ENCODE results near the gene CD200R1L.
"Not testable (repeated sequence)": the region's sequence is repeated elsewhere in the genome, so short reads cannot be mapped to it uniquely, and the experiment has no call there.

The CD200R1L gene

DNA sequence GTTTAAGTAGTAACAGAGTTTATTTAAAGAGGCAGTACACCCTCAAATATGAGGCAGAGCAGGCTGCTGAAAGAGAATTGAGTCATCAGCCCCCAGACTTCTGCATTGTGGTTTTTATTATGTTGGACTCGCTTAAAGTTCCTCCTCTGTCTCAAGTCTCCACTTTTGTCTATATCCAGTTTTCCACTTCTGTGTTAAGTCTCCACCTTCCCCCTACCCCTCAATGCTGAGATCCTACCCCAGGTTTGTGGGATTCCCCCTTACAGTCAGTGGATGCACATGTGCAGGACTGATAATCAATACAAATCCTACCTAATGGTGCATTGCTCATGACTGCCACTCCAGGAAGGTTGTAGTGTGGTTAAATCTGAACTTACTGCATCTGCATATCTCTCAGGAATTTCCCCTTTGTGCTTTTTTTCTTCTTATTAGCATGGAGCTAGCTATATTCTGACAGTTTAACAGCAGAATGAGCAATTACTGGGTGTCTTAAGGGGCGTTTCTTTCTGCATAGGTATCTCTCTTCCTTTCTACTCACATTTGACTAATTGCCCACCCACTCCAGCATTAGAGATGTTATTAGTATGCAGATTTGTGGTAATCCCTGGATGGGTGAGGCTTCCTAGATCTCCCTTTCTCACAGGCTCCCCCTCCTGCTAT is 11.9 kb upstream of the CD200R1L start:
- H3K4me3 ChIP-seq (ENCODE audit: low read length): no peak overlapping the region
- H3K36me3 ChIP-seq (ENCODE audit: control insufficient read depth, low read depth, low read length): no peaks in the 10 kb centered on the region
- H3K4me1 ChIP-seq (ENCODE audit: control insufficient read depth, low read depth, low read length): no peaks in the 10 kb centered on the region
- H3K27me3 ChIP-seq (ENCODE audit: control insufficient read depth, insufficient read depth, low read length): no peaks in the 10 kb centered on the region
- peaks cover 18% of the 10 kb centered on the region for H3K9me3 ChIP-seq (ENCODE audit: control insufficient read depth, low read depth, low read length)
- no peak overlapping the region for H3K27ac ChIP-seq (ENCODE audit: low read length)
- no peak overlapping the region for H3K9ac ChIP-seq (ENCODE audit: low read length)

DNA sequence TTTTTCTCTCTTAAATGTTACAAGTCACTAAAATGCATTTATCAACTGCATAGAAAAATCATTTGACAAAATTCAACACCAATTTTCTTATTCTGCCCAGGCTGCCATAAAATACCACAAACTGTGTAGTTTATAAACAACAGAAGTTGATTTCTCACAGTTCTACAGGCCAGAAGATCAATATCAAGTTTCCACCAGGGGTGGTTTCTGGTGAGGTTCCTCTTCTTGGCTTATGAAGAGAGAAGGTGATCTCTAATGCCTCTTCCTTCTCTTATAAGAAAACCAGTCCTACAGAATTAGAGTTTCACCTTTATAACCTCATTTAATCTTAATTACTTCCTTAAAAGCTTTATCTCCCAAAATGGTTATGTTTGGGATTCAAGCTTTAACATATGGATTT is 10.9 kb upstream of the CD200R1L start:
- H3K4me1 ChIP-seq (ENCODE audit: control insufficient read depth, low read depth, low read length): no peaks in the 10 kb centered on the region
- H3K27ac ChIP-seq (ENCODE audit: low read length): no peak overlapping the region
- H3K9ac ChIP-seq (ENCODE audit: low read length): no peak overlapping the region
- no peaks in the 10 kb centered on the region for H3K27me3 ChIP-seq (ENCODE audit: control insufficient read depth, insufficient read depth, low read length)
- H3K4me3 ChIP-seq (ENCODE audit: low read length): no peak overlapping the region
- H3K36me3 ChIP-seq (ENCODE audit: control insufficient read depth, low read depth, low read length): no peaks in the 10 kb centered on the region
- peaks cover 18% of the 10 kb centered on the region for H3K9me3 ChIP-seq (ENCODE audit: control insufficient read depth, low read depth, low read length)

- H3K27ac ChIP-seq (ENCODE audit: low read length): no peak overlapping the region
- H3K4me1 ChIP-seq (ENCODE audit: control insufficient read depth, low read depth, low read length): no peaks in the 10 kb centered on the region
- H3K9me3 ChIP-seq (ENCODE audit: control insufficient read depth, low read depth, low read length): peaks cover 18% of the 10 kb centered on the region
- H3K9ac ChIP-seq (ENCODE audit: low read length): no peak overlapping the region
- H3K27me3 ChIP-seq (ENCODE audit: control insufficient read depth, insufficient read depth, low read length): no peaks in the 10 kb centered on the region
- H3K4me3 ChIP-seq (ENCODE audit: low read length): no peak overlapping the region
- no peaks in the 10 kb centered on the region for H3K36me3 ChIP-seq (ENCODE audit: control insufficient read depth, low read depth, low read length)
Observed at GRCh38 chr3:112856537-112856936, 9.9 kb upstream of the CD200R1L start.

- Histone ChIP-seq H3K9me3 (ENCODE audit: control insufficient read depth, low read depth, low read length) (peaks cover 18% of the 10 kb centered on the region), H3K36me3 (ENCODE audit: control insufficient read depth, low read depth, low read length) (no peaks in the 10 kb centered on the region), H3K27me3 (ENCODE audit: control insufficient read depth, insufficient read depth, low read length) (no peaks in the 10 kb centered on the region), H3K9ac (ENCODE audit: low read length) (no peak overlapping the region), H3K4me1 (ENCODE audit: control insufficient read depth, low read depth, low read length) (no peaks in the 10 kb centered on the region), H3K4me3 (ENCODE audit: low read length) (no peak overlapping the region), H3K27ac (ENCODE audit: low read length) (no peak overlapping the region)
Observed at GRCh38 chr3:112855883-112856282, 9.2 kb upstream of the CD200R1L start.

DNA sequence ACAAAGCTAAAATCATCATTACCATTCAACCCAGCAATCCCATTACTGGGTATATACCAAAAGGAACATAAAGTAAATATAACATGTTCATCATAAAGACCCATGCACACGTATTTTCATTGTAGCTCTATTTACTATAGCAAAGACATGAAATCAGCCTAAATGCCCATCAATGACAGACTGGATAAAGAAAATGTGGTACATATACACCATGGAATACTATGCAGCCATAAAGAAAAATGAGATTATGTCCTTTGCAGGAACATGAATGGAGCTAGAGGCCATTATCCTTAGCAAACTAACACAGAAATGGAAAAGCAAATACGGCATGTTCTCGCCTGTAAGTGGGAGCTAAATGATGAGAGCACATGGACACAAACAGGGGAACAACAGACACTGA is 8.4 kb upstream of the CD200R1L start:
- H3K27ac ChIP-seq (ENCODE audit: low read length): not testable (repeated sequence)

DNA sequence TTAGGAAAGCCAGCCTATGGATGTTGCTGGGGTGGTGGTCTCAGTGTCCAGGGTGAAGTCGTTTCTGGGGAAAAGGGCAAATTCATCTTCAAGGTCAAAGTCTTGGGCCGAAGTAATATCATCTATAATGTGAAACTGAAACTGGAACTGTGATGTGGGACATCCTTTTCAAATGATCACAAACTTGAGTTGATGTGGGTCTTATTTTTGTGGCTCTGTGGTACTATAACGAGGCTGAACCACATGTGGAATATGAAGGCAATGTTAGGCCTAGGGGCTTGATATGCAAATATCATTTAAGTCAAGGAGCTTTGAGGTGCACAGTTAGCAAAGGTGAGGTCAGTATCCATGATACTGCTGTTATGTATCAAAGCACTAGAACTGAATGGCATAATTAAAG is 1.5 kb upstream of the CD200R1L start:
- H3K4me1 ChIP-seq (ENCODE audit: control insufficient read depth, low read depth, low read length): no peaks in the 10 kb centered on the region
- H3K9ac ChIP-seq (ENCODE audit: low read length): no peak overlapping the region
- H3K27ac ChIP-seq (ENCODE audit: low read length): no peak overlapping the region
- no peaks in the 10 kb centered on the region for H3K27me3 ChIP-seq (ENCODE audit: control insufficient read depth, insufficient read depth, low read length)
- H3K4me3 ChIP-seq (ENCODE audit: low read length): no peak overlapping the region
- H3K36me3 ChIP-seq (ENCODE audit: control insufficient read depth, low read depth, low read length): no peaks in the 10 kb centered on the region
- no peaks in the 10 kb centered on the region for H3K9me3 ChIP-seq (ENCODE audit: control insufficient read depth, low read depth, low read length)

More for the DNA sequence above, 8.4 kb upstream of the CD200R1L start:
- H3K9me3 ChIP-seq (ENCODE audit: control insufficient read depth, low read depth, low read length): peaks cover 18% of the 10 kb centered on the region
- H3K4me3 ChIP-seq (ENCODE audit: low read length); H3K9ac ChIP-seq (ENCODE audit: low read length); H3K36me3 ChIP-seq (ENCODE audit: control insufficient read depth, low read depth, low read length); H3K27me3 ChIP-seq (ENCODE audit: control insufficient read depth, insufficient read depth, low read length); H3K4me1 ChIP-seq (ENCODE audit: control insufficient read depth, low read depth, low read length): not testable (repeated sequence)

DNA sequence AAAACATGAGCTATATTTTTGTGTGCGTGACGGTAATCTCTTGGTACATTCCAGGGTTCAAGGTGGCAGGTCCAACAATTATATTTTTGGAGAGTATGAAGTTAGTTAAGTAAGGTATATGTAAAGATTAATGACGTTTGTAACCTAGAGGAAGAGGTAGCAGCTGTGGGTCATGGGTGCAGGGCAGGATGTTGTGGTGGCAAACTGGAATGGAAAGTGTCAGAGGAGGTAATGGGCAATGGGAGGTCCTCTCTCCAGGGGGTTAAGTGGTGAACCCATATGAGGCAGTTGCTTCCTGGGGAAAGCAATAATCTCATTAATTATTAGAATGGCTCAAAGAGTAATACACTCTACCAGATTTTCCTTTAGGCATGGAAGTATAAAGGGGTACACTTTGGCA is 1.0 kb upstream of the CD200R1L start:
- Histone ChIP-seq H3K9ac (ENCODE audit: low read length) (no peak overlapping the region), H3K4me1 (ENCODE audit: control insufficient read depth, low read depth, low read length) (no peaks in the 10 kb centered on the region), H3K9me3 (ENCODE audit: control insufficient read depth, low read depth, low read length) (no peaks in the 10 kb centered on the region), H3K36me3 (ENCODE audit: control insufficient read depth, low read depth, low read length) (no peaks in the 10 kb centered on the region), H3K27me3 (ENCODE audit: control insufficient read depth, insufficient read depth, low read length) (no peaks in the 10 kb centered on the region), H3K27ac (ENCODE audit: low read length) (no peak overlapping the region), H3K4me3 (ENCODE audit: low read length) (no peak overlapping the region)

- no peak overlapping the region for H3K27ac ChIP-seq (ENCODE audit: low read length)
- H3K36me3 ChIP-seq (ENCODE audit: control insufficient read depth, low read depth, low read length): no peaks in the 10 kb centered on the region
- H3K9ac ChIP-seq (ENCODE audit: low read length): no peak overlapping the region
- no peaks in the 10 kb centered on the region for H3K9me3 ChIP-seq (ENCODE audit: control insufficient read depth, low read depth, low read length)
- H3K4me3 ChIP-seq (ENCODE audit: low read length): no peak overlapping the region
- H3K27me3 ChIP-seq (ENCODE audit: control insufficient read depth, insufficient read depth, low read length): no peaks in the 10 kb centered on the region
- H3K4me1 ChIP-seq (ENCODE audit: control insufficient read depth, low read depth, low read length): no peaks in the 10 kb centered on the region
Observed at GRCh38 chr3:112845772-112846171, 892 bp downstream of the CD200R1L start.

GRCh38 chr3:112829046-112829445 is 17.6 kb downstream of the CD200R1L start:
- Histone ChIP-seq H3K4me3 (ENCODE audit: low read length) (no peak overlapping the region), H3K36me3 (ENCODE audit: control insufficient read depth, low read depth, low read length) (no peaks in the 10 kb centered on the region), H3K4me1 (ENCODE audit: control insufficient read depth, low read depth, low read length) (no peaks in the 10 kb centered on the region), H3K9ac (ENCODE audit: low read length) (no peak overlapping the region), H3K9me3 (ENCODE audit: control insufficient read depth, low read depth, low read length) (no peaks in the 10 kb centered on the region), H3K27ac (ENCODE audit: low read length) (no peak overlapping the region), H3K27me3 (ENCODE audit: control insufficient read depth, insufficient read depth, low read length) (no peaks in the 10 kb centered on the region)

DNA sequence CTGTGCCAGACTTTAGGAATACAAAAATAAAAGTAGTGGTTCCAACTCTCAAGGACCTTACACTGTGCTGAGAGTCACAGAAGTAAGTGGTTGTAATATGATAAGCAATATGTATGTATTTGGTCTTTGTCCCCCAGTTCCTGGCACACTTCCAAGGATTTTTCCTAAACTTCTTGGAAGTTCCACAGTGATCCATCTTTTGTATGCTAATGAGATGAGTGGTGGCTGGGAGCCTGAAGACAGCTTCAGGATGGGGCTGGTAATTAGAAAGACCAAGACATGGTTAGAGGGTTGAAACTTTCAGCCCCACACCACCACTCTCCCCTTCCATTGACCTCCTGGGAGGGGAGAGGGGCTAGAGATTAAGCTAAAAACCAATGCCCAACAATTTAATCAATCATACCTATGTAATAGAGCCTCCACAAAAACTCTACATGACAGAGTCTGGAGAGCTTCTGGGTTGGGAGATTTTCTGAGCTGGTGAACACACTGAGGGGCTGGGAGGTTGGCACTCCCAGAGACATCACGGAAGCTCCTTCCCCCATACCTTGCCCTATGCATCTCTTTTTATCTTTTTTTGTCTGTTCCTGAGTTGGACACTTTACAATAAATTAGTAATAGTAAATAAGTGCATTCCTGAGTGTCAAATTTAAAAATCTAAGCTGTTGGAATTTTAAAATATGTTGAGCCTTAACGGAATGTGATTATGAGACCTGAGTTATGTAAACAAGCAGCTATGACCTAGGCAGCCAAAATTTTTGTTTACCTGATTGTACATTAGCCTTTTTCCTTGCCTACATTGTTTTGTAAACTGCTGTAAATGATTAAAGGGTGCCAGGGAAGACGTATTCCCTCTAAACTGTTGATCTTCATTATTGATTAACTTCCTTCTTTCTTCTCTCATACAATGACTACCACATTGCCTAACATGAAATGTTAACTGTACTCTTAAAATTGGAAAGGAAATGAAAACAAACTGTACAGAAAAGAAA is 24.3 kb downstream of the CD200R1L start:
- Histone ChIP-seq H3K4me1 (ENCODE audit: control insufficient read depth, low read depth, low read length) (no peaks in the 10 kb centered on the region), H3K9me3 (ENCODE audit: control insufficient read depth, low read depth, low read length) (no peaks in the 10 kb centered on the region), H3K9ac (ENCODE audit: low read length) (no peak overlapping the region), H3K4me3 (ENCODE audit: low read length) (no peak overlapping the region), H3K36me3 (ENCODE audit: control insufficient read depth, low read depth, low read length) (no peaks in the 10 kb centered on the region), H3K27ac (ENCODE audit: low read length) (no peak overlapping the region), H3K27me3 (ENCODE audit: control insufficient read depth, insufficient read depth, low read length) (no peaks in the 10 kb centered on the region)

GRCh38 chr3:112818289-112818688 is 28.4 kb downstream of the CD200R1L start:
- no peak overlapping the region for H3K9ac ChIP-seq (ENCODE audit: low read length)
- no peak overlapping the region for H3K27ac ChIP-seq (ENCODE audit: low read length)
- no peaks in the 10 kb centered on the region for H3K27me3 ChIP-seq (ENCODE audit: control insufficient read depth, insufficient read depth, low read length)
- H3K4me3 ChIP-seq (ENCODE audit: low read length): no peak overlapping the region
- H3K9me3 ChIP-seq (ENCODE audit: control insufficient read depth, low read depth, low read length): no peaks in the 10 kb centered on the region
- no peaks in the 10 kb centered on the region for H3K36me3 ChIP-seq (ENCODE audit: control insufficient read depth, low read depth, low read length)
- peaks cover 5% of the 10 kb centered on the region for H3K4me1 ChIP-seq (ENCODE audit: control insufficient read depth, low read depth, low read length)
